Tibial nerve (tissue), 4 donors: ENCODE measurements around the gene BAZ1B. TPM values are rescaled to one million over a fixed set of nuclear protein-coding genes. Genes with fewer than 3 reads are reported as not detected.
A peak's percentile ranks its signal among the peaks of the same experiment; 100 is the strongest.
"Not testable (repeated sequence)": the region's sequence is repeated elsewhere in the genome, so short reads cannot be mapped to it uniquely, and the experiment has no call there.

Experiments used
- DNase-seq, 2 donors: peaks; one replicate each; pipeline ENCODE4 v3.0.0-alpha.2; 2019; ENCODE audit warnings: low spot score in 2 of 2
- H3K27ac ChIP-seq, 4 donors: fragments of 200-600 bp; sonication (generic) in 3 of 4; one replicate each; pipeline ENCODE4 v1.5.1; 2017 to 2019; ENCODE audit warnings: mild to moderate bottlenecking in 1 of 4
- H3K27me3 ChIP-seq, 2 donors: fragments of 200-600 bp; sonication (generic) in 1 of 2; one replicate each; pipeline versions ENCODE4 v1.5.1 to v1.6.0; 2017 to 2019
- H3K36me3 ChIP-seq, 3 donors: fragments of 200-600 bp; sonication (generic); one replicate each; pipeline ENCODE4 v1.5.1; 2018 to 2019
- H3K4me1 ChIP-seq, 4 donors: fragments of 200-600 bp; sonication (generic) in 3 of 4; one replicate each; pipeline ENCODE4 v1.5.1; 2017 to 2019
- H3K4me3 ChIP-seq, 4 donors: fragments of 200-600 bp; sonication (generic) in 3 of 4; one replicate each; pipeline ENCODE4 v1.5.1; 2017 to 2019; ENCODE audit warnings: mild to moderate bottlenecking in 1 of 4, moderate library complexity in 1 of 4
- H3K9me3 ChIP-seq, 4 donors: fragments of 200-600 bp; sonication (generic) in 3 of 4; one replicate each; pipeline ENCODE4 v1.5.1; 2017 to 2019
- CTCF ChIP-seq, 5 experiments: fragments of 200-600 bp in 3 of 5; fragments of 450-650 bp in 2 of 5; sonication (generic) in 3 of 5; IDR thresholded peaks; one replicate each; pipeline ENCODE4 v1.5.1; 2016 to 2019; ENCODE audit warnings: antibody characterized with exemption in 5 of 5, mild to moderate bottlenecking in 3 of 5, moderate library complexity in 2 of 5
- EP300 ChIP-seq, 2 donors: sonication (generic); formaldehyde crosslinking; IDR thresholded peaks; one replicate each; pipeline ENCODE4 v1.6.1; 2017; ENCODE audit warnings: antibody characterized with exemption in 2 of 2, mild to moderate bottlenecking in 1 of 2
- POLR2A ChIP-seq, 2 donors: fragments of 450-650 bp; IDR thresholded peaks; one replicate each; pipeline ENCODE4 v1.6.1; 2017; ENCODE audit warnings: antibody characterized with exemption in 2 of 2, mild to moderate bottlenecking in 2 of 2, moderate library complexity in 2 of 2
- WGBS, 2 donors: methylation state at CpG; one replicate each; pipeline ENCODE4 v1.1.5; 2018; 5-methylcytosine and 5-hydroxymethylcytosine counted together
- total RNA-seq, 4 donors: library from RNA; depleted of rRNA; stranded (reverse); fragments of >200 nt; gene quantifications; one replicate each; pipeline ENCODE4 v1.1.0, GENCODE V29; 2016

The BAZ1B gene
- total RNA-seq, 4 donors from 2014 or later = 53.3 to 70.1 (median 63.6) TPM

- WGBS, 2 donors = 8 to 11% methylated on average over 40 to 42 of the region's 83 CpGs
- Histone ChIP-seq H3K27ac (peak within 1 kb of the TSS; percentile 98 to 100 (median 100)), H3K9me3 (no peaks in the 10 kb centered on the region), H3K27me3 (no peaks in the 10 kb centered on the region), H3K4me3 (peak within 1 kb of the TSS; percentile 79 to 95 (median 91)), H3K4me1 (peaks cover 0 to 35% (median 16%) of the 10 kb centered on the region in 4 donors), H3K36me3 (peaks cover 0 to 18% (median 0%) of the 10 kb centered on the region in 3 donors)
- peak; percentile 40 to 66 for TF ChIP-seq POLR2A (IDR thresholded peaks at IDR 0.05)
- TF ChIP-seq CTCF (IDR thresholded peaks at IDR 0.05) = peak in 1 of 5 experiments; percentile 37
- TF ChIP-seq EP300 (IDR thresholded peaks at IDR 0.05) = peak in 1 of 2 donors; percentile 65
- peak; percentile 31 to 37 for DNase-seq
Observed at GRCh38 chr7:73557397-73558257, 35.5 kb upstream of the BAZ1B start, which contains the start of gene BCL7B. Gene BCL7B (minus strand): TSS chr7:73557690. CDS start chr7:73557578, 112 bp downstream.

GRCh38 chr7:73557108-73557396 lies 35.0 kb upstream of the BAZ1B start:
- Histone ChIP-seq H3K4me3 (peak overlapping the region; percentile 79 to 95 (median 91)), H3K4me1 (peaks cover 0 to 35% (median 16%) of the 10 kb centered on the region in 4 donors), H3K27me3 (no peaks in the 10 kb centered on the region), H3K9me3 (no peaks in the 10 kb centered on the region), H3K27ac (peak overlapping the region; percentile 98 to 100 (median 100)), H3K36me3 (peaks cover 0 to 24% (median 0%) of the 10 kb centered on the region in 3 donors)
- WGBS, 2 donors = 1% methylated on average over 14 to 30 of the region's 36 CpGs
- DNase-seq = peak; percentile 76 to 84
- TF ChIP-seq EP300 (IDR thresholded peaks at IDR 0.05) (peak in 1 of 2 donors; percentile 72), CTCF (IDR thresholded peaks at IDR 0.05) (no peak)

GRCh38 chr7:73556208-73557107 lies 34.4 kb upstream of the BAZ1B start:
- DNase-seq = no peak
- Histone ChIP-seq H3K4me3 (peak overlapping the region; percentile 79 to 95 (median 91)), H3K36me3 (peaks cover 0 to 29% (median 4%) of the 10 kb centered on the region in 3 donors), H3K27ac (peak overlapping the region; percentile 98 to 100 (median 100)), H3K9me3 (no peaks in the 10 kb centered on the region), H3K27me3 (no peaks in the 10 kb centered on the region), H3K4me1 (peaks cover 0 to 35% (median 16%) of the 10 kb centered on the region in 4 donors)
- TF ChIP-seq CTCF (IDR thresholded peaks at IDR 0.05) (no peak), POLR2A (IDR thresholded peaks at IDR 0.05) (peak in 1 of 2 donors; percentile 16), EP300 (IDR thresholded peaks at IDR 0.05) (no peak)
- 14 to 18% methylated on average over 28 of the region's 28 CpGs for WGBS, 2 donors

GRCh38 chr7:73555411-73555982 lies 33.4 kb upstream of the BAZ1B start:
- Histone ChIP-seq H3K36me3 (peaks cover 0 to 38% (median 9%) of the 10 kb centered on the region in 3 donors), H3K4me3 (peak overlapping the region in 2 of 4 donors; percentile 93 to 95), H3K4me1 (peaks cover 0 to 35% (median 16%) of the 10 kb centered on the region in 4 donors), H3K27ac (peak overlapping the region in 3 of 4 donors; percentile 100), H3K9me3 (no peaks in the 10 kb centered on the region), H3K27me3 (no peaks in the 10 kb centered on the region)
- WGBS, 2 donors = 40 to 51% methylated on average over 6 of the region's 6 CpGs
- TF ChIP-seq CTCF (IDR thresholded peaks at IDR 0.05) (no peak), POLR2A (IDR thresholded peaks at IDR 0.05) (no peak), EP300 (IDR thresholded peaks at IDR 0.05) (no peak)
- DNase-seq = no peak

- not testable (repeated sequence) for H3K9me3 ChIP-seq, H3K27ac ChIP-seq, DNase-seq, H3K27me3 ChIP-seq, H3K4me3 ChIP-seq
- H3K4me1 ChIP-seq = peaks cover 0 to 28% (median under 1%) of the 10 kb centered on the region in 4 donors
- H3K36me3 ChIP-seq = peaks cover 0 to 83% (median 9%) of the 10 kb centered on the region in 3 donors
- 89 to 95% methylated on average over 5 of the region's 5 CpGs for WGBS, 2 donors
Observed at GRCh38 chr7:73550093-73550492, 28.0 kb upstream of the BAZ1B start.
